K562 (cell line): ENCODE data around the gene GLOD4.

ENCODE experiments used
- CTCF ChIP-seq, 3 experiments: IDR thresholded peaks in 2 of 3; conservative IDR thresholded peaks in 1 of 3; 2 replicates each; pipeline ENCODE4 v1.5.1; 2011 to 2012; ENCODE audit warnings: low read length in 3 of 3, mild to moderate bottlenecking in 3 of 3, control low read depth in 2 of 3, improper control_type of control experiment in 1 of 3, inconsistent platforms in 1 of 3, low read depth in 1 of 3, mixed read lengths in 1 of 3, moderate library complexity in 1 of 3; ENCODE audit not compliant: insufficient read depth in 2 of 3
- DPF2 ChIP-seq: fragments of 450-650 bp; IDR thresholded peaks from 2 replicates; pipeline ENCODE4 v1.6.1; 2016
- IRF1 ChIP-seq: sonication (generic); formaldehyde crosslinking; IDR thresholded peaks from 2 replicates; pipeline ENCODE4 v1.8.0; 2022; ENCODE audit warnings: missing genetic modification reagents, mild to moderate bottlenecking, borderline replicate concordance
- MAX ChIP-seq: sonication (generic); formaldehyde crosslinking; IDR thresholded peaks from 2 replicates; pipeline ENCODE4 v1.9.0; 2022; ENCODE audit warnings: mild to moderate bottlenecking, missing genetic modification reagents
- TCFL5 ChIP-seq: fragments of 250-450 bp; sonication (Bioruptor Pico); conservative IDR thresholded peaks from 2 replicates; pipeline ENCODE4 v1.6.1; 2021; ENCODE audit warnings: mild to moderate bottlenecking, moderate library complexity, matching md5 sums

GRCh38 chr17:781805-782731 lies at the start of gene GLOD4, which contains the start of gene MRM3:
- TF ChIP-seq TCFL5 (no peak), MAX (CRISPR knock-in tag) (peak; percentile 90), DPF2 (no peak), CTCF (IDR thresholded peaks at IDR 0.05 in 2 of 3, conservative IDR thresholded peaks at IDR 0.05 in 1 of 3; ENCODE audit: insufficient read depth in 2 of 3, low read depth in 1 of 3, low read length in 3 of 3) (peak in 1 of 3 experiments; percentile 9; a peak in 1 of 6 replicates), IRF1 (no peak)
